ENCODE results near the gene COG4. TPM values are rescaled to one million over a fixed set of nuclear protein-coding genes. Genes with fewer than 3 reads are reported as not detected.

Gene COG4
- total RNA-seq, 1 donor from 2014 or later = 43.7 TPM

GRCh38 chr16:70556063-70556462 lies 32.7 kb upstream of the COG4 start:
- Histone ChIP-seq H3K4me3 (no peak overlapping the region), H3K4me1 (peaks cover 36% of the 10 kb centered on the region), H3K27me3 (ENCODE audit: low read depth) (no peaks in the 10 kb centered on the region), H3K27ac (replicated peaks) (peak overlapping the region; percentile 5), H3K9me3 (replicated peaks) (no peaks in the 10 kb centered on the region), H3K36me3 (peaks cover 98% of the 10 kb centered on the region)
- DNase-seq = no peak
- no peak for TF ChIP-seq CTCF (IDR thresholded peaks at IDR 0.05; ENCODE audit: borderline replicate concordance)
- intact Hi-C loops (cut with micrococcal nuclease) = no loop called here

GRCh38 chr16:70553645-70554044 lies 30.3 kb upstream of the COG4 start:
- H3K36me3 ChIP-seq = peaks cover 98% of the 10 kb centered on the region
- DNase-seq = no peak
- peak overlapping the region; percentile 45 for H3K27ac ChIP-seq (replicated peaks)
- intact Hi-C loops (cut with micrococcal nuclease) = no loop called here
- TF ChIP-seq CTCF (IDR thresholded peaks at IDR 0.05; ENCODE audit: borderline replicate concordance) = no peak
- H3K27me3 ChIP-seq (ENCODE audit: low read depth) = no peaks in the 10 kb centered on the region
- peaks cover 42% of the 10 kb centered on the region for H3K4me1 ChIP-seq
- no peak overlapping the region for H3K4me3 ChIP-seq
- H3K9me3 ChIP-seq (replicated peaks) = no peaks in the 10 kb centered on the region

- peaks cover 98% of the 10 kb centered on the region for H3K36me3 ChIP-seq
- intact Hi-C loops (cut with micrococcal nuclease) = no loop called here
- no peak for DNase-seq
- H3K4me3 ChIP-seq = no peak overlapping the region
- no peak overlapping the region for H3K27ac ChIP-seq (replicated peaks)
- H3K4me1 ChIP-seq = peaks cover 42% of the 10 kb centered on the region
- TF ChIP-seq CTCF (IDR thresholded peaks at IDR 0.05; ENCODE audit: borderline replicate concordance) = no peak
- H3K9me3 ChIP-seq (replicated peaks) = no peaks in the 10 kb centered on the region
- H3K27me3 ChIP-seq (ENCODE audit: low read depth) = no peaks in the 10 kb centered on the region
These were observed 29.3 kb upstream of the COG4 start for GRCh38 chr16:70552675-70553074.

GRCh38 chr16:70551788-70552187 lies 28.4 kb upstream of the COG4 start:
- H3K27ac ChIP-seq (replicated peaks) = no peak overlapping the region
- H3K27me3 ChIP-seq (ENCODE audit: low read depth) = no peaks in the 10 kb centered on the region
- TF ChIP-seq CTCF (IDR thresholded peaks at IDR 0.05; ENCODE audit: borderline replicate concordance) = no peak
- H3K36me3 ChIP-seq = peaks cover 98% of the 10 kb centered on the region
- no peaks in the 10 kb centered on the region for H3K9me3 ChIP-seq (replicated peaks)
- no peak for DNase-seq
- peaks cover 41% of the 10 kb centered on the region for H3K4me1 ChIP-seq
- intact Hi-C loops (cut with micrococcal nuclease) = no loop called here
- H3K4me3 ChIP-seq = no peak overlapping the region

- H3K27ac ChIP-seq (replicated peaks) = peak overlapping the region; percentile 18
- peaks cover 98% of the 10 kb centered on the region for H3K36me3 ChIP-seq
- intact Hi-C loops (cut with micrococcal nuclease) = no loop called here
These were observed 26.7 kb upstream of the COG4 start for GRCh38 chr16:70550082-70550481.

More at GRCh38 chr16:70550082-70550481, 26.7 kb upstream of the COG4 start:
- Histone ChIP-seq H3K4me1 (peaks cover 27% of the 10 kb centered on the region), H3K4me3 (no peak overlapping the region), H3K9me3 (replicated peaks) (no peaks in the 10 kb centered on the region), H3K27me3 (ENCODE audit: low read depth) (no peaks in the 10 kb centered on the region)
- DNase-seq = no peak
- TF ChIP-seq CTCF (IDR thresholded peaks at IDR 0.05; ENCODE audit: borderline replicate concordance) = no peak

Measured in left ventricle myocardium inferior (tissue), 1 donor.